Testis (tissue), 3 donors: ENCODE data around the gene TNS3. TPM values are rescaled to one million over a fixed set of nuclear protein-coding genes. Genes with fewer than 3 reads are reported as not detected.

Source experiments
- DNase-seq: peaks from one replicate; pipeline ENCODE4 v3.0.0-alpha.2; 2019
- H3K27ac ChIP-seq, 2 donors: fragments of 200-600 bp; sonication (generic); one replicate each; pipeline ENCODE4 v1.5.1; 2019
- H3K27me3 ChIP-seq: fragments of 200-600 bp; sonication (generic); one replicate; pipeline ENCODE4 v1.5.1; 2019
- H3K36me3 ChIP-seq: fragments of 200-600 bp; sonication (generic); one replicate; pipeline ENCODE4 v1.5.1; 2017; ENCODE audit warnings: low read depth; ENCODE audit errors: missing control alignments
- H3K4me1 ChIP-seq: fragments of 200-600 bp; sonication (generic); one replicate; pipeline ENCODE4 v1.5.1; 2019
- H3K4me3 ChIP-seq, 2 donors: fragments of 200-600 bp; sonication (generic); one replicate each; pipeline ENCODE4 v1.5.1; 2017 to 2019
- H3K9me3 ChIP-seq: fragments of 200-600 bp; sonication (generic); one replicate; pipeline ENCODE4 v1.5.1; 2017
- POLR2A ChIP-seq: fragments of 450-650 bp; IDR thresholded peaks from one replicate; pipeline ENCODE4 v1.6.1; 2017; ENCODE audit warnings: antibody characterized with exemption, mild to moderate bottlenecking, moderate library complexity
- WGBS, 2 donors: methylation state at CpG; one replicate each; pipeline ENCODE4 v1.1.5; 2018; 5-methylcytosine and 5-hydroxymethylcytosine counted together
- intact Hi-C: fragments of 100-400 bp; cut with DNase I; formaldehyde crosslinking; loops from one replicate; pipeline ENCODE4 v1.15.1; 2023; ENCODE audit warnings: low total_unique reads
- polyA plus RNA-seq: library from polyadenylated mRNA; stranded (reverse); fragments of 350-450 nt; fragmentation: Illumina TruSeq; extraction: RNeasy Lipid Tissue Mini Kit (QIAGEN cat#74804); gene quantifications from one replicate; pipeline ENCODE4 v1.2.3, GENCODE V29; 2014; ENCODE audit warnings: low read depth, low replicate concordance; ENCODE audit not compliant: insufficient read depth
- total RNA-seq, 2 donors: library from RNA; depleted of rRNA; stranded (reverse); fragments of >200 nt; gene quantifications; one replicate each; pipeline ENCODE4 v1.2.3, GENCODE V29; 2016
- TF ChIP-seq, protein P1 (sequence below), 3 experiments: fragments of 450-650 bp in 2 of 3; fragments of 200-600 bp in 1 of 3; sonication (generic) in 1 of 3; IDR thresholded peaks; one replicate each; pipeline ENCODE4 v1.5.1; 2016 to 2019; ENCODE audit warnings: antibody characterized with exemption in 3 of 3, mild to moderate bottlenecking in 2 of 3, moderate library complexity in 1 of 3

The TNS3 gene
- total and polyA plus RNA-seq, 3 donors from 2014 or later = 28.5 to 93.5 (median 60.0) TPM

DNA sequence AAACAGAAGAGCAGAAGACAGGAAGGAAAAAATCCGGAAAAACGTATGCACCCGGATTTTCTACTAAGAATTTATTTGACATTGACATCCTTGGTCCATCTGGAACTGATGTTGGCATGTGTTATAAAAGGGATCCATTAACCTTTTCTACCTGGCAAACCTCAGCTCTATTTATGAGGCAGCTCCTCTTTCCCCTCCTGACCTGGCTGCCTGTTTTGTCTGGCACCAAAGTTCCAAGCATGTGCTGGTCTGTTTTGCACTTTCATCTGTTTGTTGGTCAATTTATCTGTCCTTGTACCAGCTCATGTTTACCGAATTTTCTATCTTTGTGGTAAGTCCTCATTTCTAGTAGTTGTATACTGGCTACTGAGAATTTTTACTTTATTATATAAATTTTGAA, 258.0 kb downstream of the TNS3 start:
- H3K4me1 ChIP-seq = peaks cover 29% of the 10 kb centered on the region
- H3K9me3 ChIP-seq = no peaks in the 10 kb centered on the region
- H3K36me3 ChIP-seq = no peaks in the 10 kb centered on the region
- intact Hi-C loops = no loop called here
- H3K4me3 ChIP-seq = no peak overlapping the region
- WGBS, 2 donors = 88 to 91% methylated on average over 4 of the region's 4 CpGs
- DNase-seq = no peak
- H3K27ac ChIP-seq = no peak overlapping the region
- no peaks in the 10 kb centered on the region for H3K27me3 ChIP-seq
- no peak for TF ChIP-seq POLR2A
- TF ChIP-seq, protein P1, sequence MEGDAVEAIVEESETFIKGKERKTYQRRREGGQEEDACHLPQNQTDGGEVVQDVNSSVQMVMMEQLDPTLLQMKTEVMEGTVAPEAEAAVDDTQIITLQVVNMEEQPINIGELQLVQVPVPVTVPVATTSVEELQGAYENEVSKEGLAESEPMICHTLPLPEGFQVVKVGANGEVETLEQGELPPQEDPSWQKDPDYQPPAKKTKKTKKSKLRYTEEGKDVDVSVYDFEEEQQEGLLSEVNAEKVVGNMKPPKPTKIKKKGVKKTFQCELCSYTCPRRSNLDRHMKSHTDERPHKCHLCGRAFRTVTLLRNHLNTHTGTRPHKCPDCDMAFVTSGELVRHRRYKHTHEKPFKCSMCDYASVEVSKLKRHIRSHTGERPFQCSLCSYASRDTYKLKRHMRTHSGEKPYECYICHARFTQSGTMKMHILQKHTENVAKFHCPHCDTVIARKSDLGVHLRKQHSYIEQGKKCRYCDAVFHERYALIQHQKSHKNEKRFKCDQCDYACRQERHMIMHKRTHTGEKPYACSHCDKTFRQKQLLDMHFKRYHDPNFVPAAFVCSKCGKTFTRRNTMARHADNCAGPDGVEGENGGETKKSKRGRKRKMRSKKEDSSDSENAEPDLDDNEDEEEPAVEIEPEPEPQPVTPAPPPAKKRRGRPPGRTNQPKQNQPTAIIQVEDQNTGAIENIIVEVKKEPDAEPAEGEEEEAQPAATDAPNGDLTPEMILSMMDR (IDR thresholded peaks at IDR 0.05) = no peak

DNA sequence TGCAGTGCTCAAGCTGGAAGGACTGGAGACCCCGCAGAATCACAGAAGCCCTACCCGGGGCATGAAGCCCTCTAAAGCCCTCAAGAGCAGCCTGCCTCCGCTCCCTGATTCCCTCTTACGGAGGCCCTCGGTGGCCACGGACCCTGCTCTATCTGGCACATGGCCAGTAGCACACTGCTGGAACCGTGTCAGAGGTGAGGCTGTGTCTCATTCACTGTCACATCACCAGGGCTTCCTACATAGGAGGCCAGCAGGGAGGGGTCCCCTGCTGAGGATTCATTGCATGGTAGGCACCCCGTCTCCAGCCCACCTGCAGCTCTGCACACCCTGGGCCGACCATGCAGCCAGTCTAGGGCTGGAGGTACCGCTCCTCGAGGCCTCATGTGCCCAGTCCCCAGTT, 259.2 kb downstream of the TNS3 start:
- H3K9me3 ChIP-seq = no peaks in the 10 kb centered on the region
- intact Hi-C loops = no loop called here
- WGBS, 2 donors = 90 to 97% methylated on average over 11 of the region's 11 CpGs
- TF ChIP-seq, protein P1 (IDR thresholded peaks at IDR 0.05) = no peak
- TF ChIP-seq POLR2A = no peak
- H3K4me3 ChIP-seq = no peak overlapping the region
- no peaks in the 10 kb centered on the region for H3K36me3 ChIP-seq
- H3K27me3 ChIP-seq = no peaks in the 10 kb centered on the region
- no peak for DNase-seq
- no peak overlapping the region for H3K27ac ChIP-seq
- H3K4me1 ChIP-seq = peaks cover 18% of the 10 kb centered on the region

DNA sequence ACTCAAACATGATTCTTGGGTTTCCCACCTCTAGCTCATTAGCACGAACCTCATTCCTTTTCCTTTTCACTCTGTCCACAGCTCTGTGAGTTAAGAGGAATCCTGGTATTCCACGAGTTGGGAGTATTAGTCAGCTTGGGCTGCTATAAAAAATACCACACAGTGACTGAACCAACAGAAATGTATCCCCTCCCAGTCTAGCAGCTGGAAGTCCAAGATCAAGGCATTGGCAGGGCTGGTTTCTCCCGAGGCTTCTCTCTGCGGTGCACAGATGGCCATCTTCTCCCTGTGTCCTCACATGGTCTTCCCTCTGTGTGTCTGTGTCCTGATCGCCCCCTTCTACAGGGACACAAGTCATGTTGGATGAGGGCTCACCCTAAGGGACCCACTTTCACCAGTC, 261.6 kb downstream of the TNS3 start:
- no peaks in the 10 kb centered on the region for H3K36me3 ChIP-seq
- H3K9me3 ChIP-seq = no peaks in the 10 kb centered on the region
- no peak overlapping the region for H3K4me3 ChIP-seq
- no peaks in the 10 kb centered on the region for H3K27me3 ChIP-seq
- intact Hi-C loops = no loop called here
- no peak overlapping the region for H3K27ac ChIP-seq
- TF ChIP-seq POLR2A = no peak
- TF ChIP-seq, protein P1 (IDR thresholded peaks at IDR 0.05) = no peak
- WGBS, 2 donors = 94% methylated on average over 5 of the region's 5 CpGs
- H3K4me1 ChIP-seq = no peaks in the 10 kb centered on the region
- DNase-seq = no peak

DNA sequence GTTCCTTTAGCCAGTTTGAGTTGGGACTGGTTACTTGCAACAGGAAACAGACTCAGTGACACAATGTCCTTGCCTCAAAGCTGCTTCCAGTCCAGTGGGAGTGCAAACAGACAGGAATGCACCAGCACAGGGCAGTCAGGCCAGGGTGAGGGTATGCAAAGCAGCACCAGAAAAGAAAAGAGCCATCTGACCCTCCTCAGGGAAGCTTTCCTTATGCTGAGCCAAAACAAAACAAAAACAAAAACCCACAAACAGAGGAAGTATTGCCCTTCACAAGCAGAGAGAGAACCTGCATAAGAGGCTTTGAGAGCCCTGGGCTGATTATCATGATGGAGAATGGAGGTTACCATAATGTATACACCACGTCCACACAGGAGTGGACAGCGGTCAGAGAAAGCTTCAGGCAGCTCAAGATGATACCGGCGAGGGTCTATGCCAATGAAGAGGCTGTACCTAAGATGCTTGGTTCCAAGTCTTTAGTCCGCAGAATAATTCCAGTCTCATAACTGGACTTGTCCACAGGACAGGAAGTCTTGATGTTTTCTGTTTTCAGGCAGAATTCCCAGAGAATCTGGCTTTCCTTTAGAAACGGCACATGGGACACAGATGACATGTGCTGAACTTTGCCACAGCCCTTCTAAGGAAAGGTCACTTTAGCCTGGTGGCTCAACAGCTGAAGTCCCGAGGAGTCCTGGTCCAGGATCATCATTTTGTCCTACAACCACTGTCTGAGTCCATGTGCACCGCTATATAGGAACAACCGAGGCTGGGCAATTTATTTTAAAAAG, 263.3 kb downstream of the TNS3 start:
- no peak for DNase-seq
- Histone ChIP-seq H3K27me3 (no peaks in the 10 kb centered on the region), H3K9me3 (no peaks in the 10 kb centered on the region), H3K4me1 (peaks cover 13% of the 10 kb centered on the region), H3K27ac (no peak overlapping the region), H3K36me3 (no peaks in the 10 kb centered on the region), H3K4me3 (no peak overlapping the region)
- TF ChIP-seq POLR2A = no peak
- TF ChIP-seq, protein P1 (IDR thresholded peaks at IDR 0.05) = no peak
- intact Hi-C loops = no loop called here
- WGBS, 2 donors = 63 to 74% methylated on average over 9 of the region's 9 CpGs

DNA sequence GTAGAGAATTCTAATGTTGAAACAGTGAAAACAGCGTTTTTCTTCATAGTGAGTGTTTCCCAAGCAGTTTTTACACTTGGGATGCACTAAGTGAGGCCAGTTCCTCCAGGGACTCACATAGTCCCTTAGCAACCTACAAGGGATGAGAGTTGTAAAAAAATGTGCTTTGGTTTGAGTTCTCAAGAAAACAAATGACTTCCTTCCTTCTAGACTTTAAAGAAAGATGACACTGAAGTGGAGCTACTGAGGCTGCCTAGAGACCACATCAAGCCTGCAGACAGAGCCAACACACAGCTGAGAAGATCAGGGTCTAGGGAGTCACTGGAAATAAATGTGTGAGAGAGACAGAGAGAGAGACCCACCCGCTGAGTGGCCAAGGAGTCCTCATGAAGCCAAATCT, 264.4 kb downstream of the TNS3 start:
- Histone ChIP-seq H3K27ac (no peak overlapping the region), H3K36me3 (no peaks in the 10 kb centered on the region), H3K4me3 (no peak overlapping the region), H3K9me3 (no peaks in the 10 kb centered on the region), H3K27me3 (no peaks in the 10 kb centered on the region), H3K4me1 (peaks cover 17% of the 10 kb centered on the region)
- TF ChIP-seq POLR2A = no peak
- TF ChIP-seq, protein P1 (IDR thresholded peaks at IDR 0.05) = no peak
- WGBS, 2 donors = 83 to 84% methylated on average over 2 of the region's 2 CpGs
- intact Hi-C loops = no loop called here
- no peak for DNase-seq
